Natural killer cell (primary cell): ENCODE data around the gene PTPRM. TPM values are rescaled to one million over a fixed set of nuclear protein-coding genes. Genes with fewer than 3 reads are reported as not detected.

Experiments used
- ATAC-seq, 3 donors: fragments of 150-1000 bp in 2 of 3; fragments of 200-7000 bp in 1 of 3; cut with Tn5 transposase; 1 replicate in 1 of 3; 2 replicates in 2 of 3; pipeline ENCODE4 v1.10.0; 2021; ENCODE audit warnings: mild to moderate bottlenecking in 2 of 3, moderate library complexity in 2 of 3
- DNase-seq, 2 donors: peaks; one replicate each; pipeline versions ENCODE4 v3.0.0 to v3.0.0-alpha.2; 2013 to 2021; ENCODE audit warnings: mixed read lengths in 1 of 2
- H3K27ac ChIP-seq: one replicate; pipeline ENCODE4 v1.5.1; 2013; ENCODE audit warnings: mild to moderate bottlenecking, low read length
- H3K27me3 ChIP-seq: one replicate; pipeline ENCODE4 v1.6.1; 2013; ENCODE audit warnings: low read length; ENCODE audit not compliant: control insufficient read depth, insufficient read depth
- H3K36me3 ChIP-seq: one replicate; pipeline ENCODE4 v1.6.1; 2013; ENCODE audit warnings: low read length; ENCODE audit not compliant: control insufficient read depth, insufficient read depth
- H3K4me1 ChIP-seq: one replicate; pipeline ENCODE4 v1.6.1; 2013; ENCODE audit warnings: low read length; ENCODE audit not compliant: control insufficient read depth, insufficient read depth
- H3K4me3 ChIP-seq: one replicate; pipeline ENCODE4 v1.5.1; 2013; ENCODE audit warnings: low read length
- H3K9me3 ChIP-seq: one replicate; pipeline ENCODE4 v1.6.1; 2013; ENCODE audit warnings: low read length; ENCODE audit not compliant: control insufficient read depth, insufficient read depth
- H3K27ac Mint-ChIP-seq, 2 donors: one replicate each; pipeline ENCODE4 v1.8.0; 2022; ENCODE audit warnings: mild to moderate bottlenecking in 2 of 2, mixed read lengths in 2 of 2, moderate library complexity in 1 of 2
- H3K27me3 Mint-ChIP-seq, 2 donors: one replicate each; pipeline ENCODE4 v1.8.0; 2022; ENCODE audit warnings: low read depth in 2 of 2, mixed read lengths in 2 of 2
- H3K36me3 Mint-ChIP-seq: one replicate; pipeline ENCODE4 v1.8.0; 2022; ENCODE audit warnings: mixed read lengths
- H3K4me1 Mint-ChIP-seq, 2 donors: one replicate each; pipeline ENCODE4 v1.8.0; 2022; ENCODE audit warnings: mixed read lengths in 2 of 2
- H3K4me3 Mint-ChIP-seq: one replicate; pipeline ENCODE4 v1.8.0; 2022; ENCODE audit warnings: mild to moderate bottlenecking, moderate library complexity, mixed read lengths
- H3K9me3 Mint-ChIP-seq, 2 donors: one replicate each; pipeline ENCODE4 v1.8.0; 2022; ENCODE audit warnings: mixed read lengths in 2 of 2
- CTCF ChIP-seq: fragments of 200-600 bp; IDR thresholded peaks from one replicate; pipeline ENCODE4 v1.8.0; 2022; ENCODE audit warnings: antibody characterized with exemption
- WGBS: methylation state at CpG from one replicate; pipeline ENCODE4 v1.1.7; 2013; ENCODE audit warnings: missing lambda C conversion rate; ENCODE audit not compliant: insufficient coverage; 5-methylcytosine and 5-hydroxymethylcytosine counted together
- intact Hi-C: fragments of 100-400 bp; cut with micrococcal nuclease; formaldehyde crosslinking; loops from one replicate; pipeline ENCODE4 v1.14.2; 2022
- total RNA-seq, 4 donors: library from RNA; stranded (reverse); fragments of 120-200 nt in 1 of 4; gene quantifications; one replicate each; pipeline versions ENCODE4 v1.2.3 to v1.2.4, GENCODE V29; 2013 to 2022

The PTPRM gene
- total RNA-seq, 3 donors from 2014 or later (not counting 1 experiment from before 2014, with no cell fraction given), result 5.0 to 13.2 (median 12.1) TPM

- Mint-ChIP-seq H3K9me3 (peaks cover 2 to 7% of the 10 kb centered on the region in 2 donors), H3K4me1 (no peaks in the 10 kb centered on the region), H3K27ac (no peak overlapping the region), H3K36me3 (peaks cover 10% of the 10 kb centered on the region), H3K27me3 (no peaks in the 10 kb centered on the region), H3K4me3 (no peak overlapping the region)
- H3K4me3 ChIP-seq, result no peak overlapping the region
- no peaks in the 10 kb centered on the region for H3K9me3 ChIP-seq
- no peaks in the 10 kb centered on the region for H3K4me1 ChIP-seq
- ATAC-seq, result no peak
- H3K27ac ChIP-seq, result no peak overlapping the region
- H3K36me3 ChIP-seq, result no peaks in the 10 kb centered on the region
- H3K27me3 ChIP-seq, result no peaks in the 10 kb centered on the region
- DNase-seq, result no peak
- intact Hi-C loops, result no loop called here
- TF ChIP-seq CTCF, result no peak
- 79% methylated on average over 3 of the region's 3 CpGs for WGBS
Observed at GRCh38 chr18:7856116-7856515, 289.0 kb downstream of the PTPRM start.

- no peak for ATAC-seq
- H3K27me3 ChIP-seq, result no peaks in the 10 kb centered on the region
- 78% methylated on average over 2 of the region's 2 CpGs for WGBS
- TF ChIP-seq CTCF, result no peak
- H3K4me3 ChIP-seq, result no peak overlapping the region
- no peak for DNase-seq
- intact Hi-C loops, result no loop called here
- H3K27ac ChIP-seq, result no peak overlapping the region
- Mint-ChIP-seq H3K27ac (no peak overlapping the region), H3K27me3 (no peaks in the 10 kb centered on the region), H3K9me3 (peaks cover 2 to 4% of the 10 kb centered on the region in 2 donors), H3K36me3 (peaks cover 4% of the 10 kb centered on the region), H3K4me1 (no peaks in the 10 kb centered on the region), H3K4me3 (no peak overlapping the region)
- H3K36me3 ChIP-seq, result no peaks in the 10 kb centered on the region
- no peaks in the 10 kb centered on the region for H3K9me3 ChIP-seq
- no peaks in the 10 kb centered on the region for H3K4me1 ChIP-seq
Observed at GRCh38 chr18:7856733-7857132, 289.6 kb downstream of the PTPRM start.

GRCh38 chr18:7857562-7857961 is 290.4 kb downstream of the PTPRM start:
- Histone ChIP-seq H3K36me3 (no peaks in the 10 kb centered on the region), H3K27ac (no peak overlapping the region), H3K9me3 (no peaks in the 10 kb centered on the region), H3K27me3 (no peaks in the 10 kb centered on the region), H3K4me1 (no peaks in the 10 kb centered on the region), H3K4me3 (no peak overlapping the region)
- Mint-ChIP-seq H3K36me3 (no peaks in the 10 kb centered on the region), H3K27me3 (no peaks in the 10 kb centered on the region), H3K4me1 (no peaks in the 10 kb centered on the region), H3K4me3 (no peak overlapping the region), H3K9me3 (no peaks in the 10 kb centered on the region), H3K27ac (no peak overlapping the region)
- intact Hi-C loops, result no loop called here
- no peak for ATAC-seq
- TF ChIP-seq CTCF, result no peak
- no peak for DNase-seq
- 88% methylated on average over 1 of the region's 1 CpG for WGBS

GRCh38 chr18:7859122-7859521 is 292.0 kb downstream of the PTPRM start:
- DNase-seq (no peak), ATAC-seq (no peak)
- Mint-ChIP-seq H3K9me3 (no peaks in the 10 kb centered on the region), H3K4me3 (no peak overlapping the region), H3K27me3 (no peaks in the 10 kb centered on the region), H3K27ac (no peak overlapping the region), H3K36me3 (no peaks in the 10 kb centered on the region), H3K4me1 (no peaks in the 10 kb centered on the region)
- Histone ChIP-seq H3K36me3 (no peaks in the 10 kb centered on the region), H3K27me3 (no peaks in the 10 kb centered on the region), H3K4me1 (no peaks in the 10 kb centered on the region), H3K4me3 (no peak overlapping the region), H3K27ac (no peak overlapping the region), H3K9me3 (no peaks in the 10 kb centered on the region)
- TF ChIP-seq CTCF, result no peak
- 85% methylated on average over 1 of the region's 3 CpGs for WGBS
- intact Hi-C loops, result no loop called here
